CD4-positive, alpha-beta T cell (primary cell): ENCODE measurements around the gene HIBADH. TPM values are rescaled to one million over a fixed set of nuclear protein-coding genes. Genes with fewer than 3 reads are reported as not detected.

Source experiments
- ATAC-seq: fragments of 200-7000 bp; cut with Tn5 transposase; one replicate; pipeline ENCODE4 v1.10.0; 2022; ENCODE audit warnings: mild to moderate bottlenecking; ENCODE audit not compliant: poor library complexity
- CTCF ChIA-PET: fragments of 350-600 bp; sonication (Branson Sonifier 250); formaldehyde crosslinking; loops from one replicate; lab custom pipeline; 2021; ENCODE audit warnings: antibody characterized with exemption, inconsistent platforms; lab: Charles Lee
- POLR2A ChIA-PET: fragments of 350-600 bp; sonication (Branson Sonifier 250); formaldehyde crosslinking; loops from one replicate; lab custom pipeline; 2021; ENCODE audit warnings: antibody characterized with exemption, inconsistent platforms; lab: Charles Lee
- DNase-seq, 14 experiments: peaks; one replicate each; pipeline ENCODE4 v3.0.0-alpha.2; 2013 to 2020; ENCODE audit warnings: mixed read lengths in 2 of 14
- H3K27ac ChIP-seq, 2 donors: one replicate each; pipeline versions ENCODE4 v1.5.1 to v1.7.0; 2013; ENCODE audit warnings: low read length in 2 of 2, low read depth in 1 of 2, mild to moderate bottlenecking in 1 of 2
- H3K27me3 ChIP-seq, 2 experiments: 1 replicate in 1 of 2; 2 replicates in 1 of 2; pipeline versions ENCODE4 v1.6.1 to v1.7.0; 2013; ENCODE audit warnings: low read length in 2 of 2, control low read depth in 1 of 2, mild to moderate bottlenecking in 1 of 2, moderate library complexity in 1 of 2; ENCODE audit not compliant: insufficient read depth in 2 of 2, control insufficient read depth in 1 of 2
- H3K36me3 ChIP-seq: one replicate; pipeline ENCODE4 v1.6.1; 2013; ENCODE audit warnings: low read length, control low read depth; ENCODE audit not compliant: insufficient read depth
- H3K4me1 ChIP-seq: one replicate; pipeline ENCODE4 v1.6.1; 2013; ENCODE audit warnings: low read length, control low read depth; ENCODE audit not compliant: insufficient read depth
- H3K4me3 ChIP-seq: one replicate; pipeline ENCODE4 v1.5.1; 2013; ENCODE audit warnings: mild to moderate bottlenecking, low read length, moderate library complexity
- H3K9me3 ChIP-seq, 2 experiments: 1 replicate in 1 of 2; 2 replicates in 1 of 2; pipeline versions ENCODE4 v1.6.1 to v1.7.0; 2013; ENCODE audit warnings: low read length in 2 of 2, mild to moderate bottlenecking in 2 of 2, control low read depth in 1 of 2, moderate library complexity in 1 of 2; ENCODE audit not compliant: control insufficient read depth in 1 of 2, insufficient read depth in 1 of 2
- H3K27ac Mint-ChIP-seq: one replicate; pipeline ENCODE4 v1.8.0; 2020; ENCODE audit warnings: mixed read lengths
- H3K27me3 Mint-ChIP-seq: one replicate; pipeline ENCODE4 v1.8.0; 2021; ENCODE audit warnings: mixed read lengths
- H3K36me3 Mint-ChIP-seq: one replicate; pipeline ENCODE4 v1.8.0; 2021; ENCODE audit warnings: low read depth, mixed read lengths
- H3K4me1 Mint-ChIP-seq: one replicate; pipeline ENCODE4 v1.8.0; 2021; ENCODE audit warnings: low read depth, mixed read lengths
- H3K4me3 Mint-ChIP-seq: one replicate; pipeline ENCODE4 v1.8.0; 2020; ENCODE audit warnings: mild to moderate bottlenecking, mixed read lengths
- H3K9me3 Mint-ChIP-seq: one replicate; pipeline ENCODE4 v1.8.0; 2020; ENCODE audit warnings: mixed read lengths
- CTCF ChIP-seq: fragments of 200-600 bp; IDR thresholded peaks from one replicate; pipeline ENCODE4 v1.8.0; 2022; ENCODE audit warnings: antibody characterized with exemption, mild to moderate bottlenecking
- intact Hi-C, 2 experiments: fragments of 100-400 bp; cut with DNase I in 1 of 2; cut with micrococcal nuclease in 1 of 2; formaldehyde crosslinking; loops; one replicate each; pipeline versions ENCODE4 v1.15.1 to v1.9.0; 2023 to 2025; cut with DNase I, micrococcal nuclease
- total RNA-seq, 174 experiments: library from RNA in 2 of 174; stranded (reverse) in 2 of 174; gene quantifications; one replicate each; pipeline ENCODE4 v1.2.3 and lab custom pipeline; 2021 to 2026

Gene HIBADH
- total RNA-seq, 2 experiments from 2014 or later: 6.3 to 8.4 TPM

GRCh38 chr7:27600247-27600646, 62.4 kb downstream of the HIBADH start:
- Histone ChIP-seq H3K4me1 (no peaks in the 10 kb centered on the region), H3K4me3 (no peak overlapping the region), H3K9me3 (no peaks in the 10 kb centered on the region), H3K27ac (no peak overlapping the region), H3K27me3 (no peaks in the 10 kb centered on the region), H3K36me3 (no peaks in the 10 kb centered on the region)
- H3K4me3 Mint-ChIP-seq: no peak overlapping the region
- no peaks in the 10 kb centered on the region for H3K9me3 Mint-ChIP-seq
- intact Hi-C loops: no loop called here
- no peaks in the 10 kb centered on the region for H3K27me3 Mint-ChIP-seq
- H3K36me3 Mint-ChIP-seq: peaks cover 20% of the 10 kb centered on the region
- no peaks in the 10 kb centered on the region for H3K4me1 Mint-ChIP-seq
- ChIA-PET POLR2A (no interaction called here), CTCF (no interaction called here)
- no peak for DNase-seq
- ATAC-seq: no peak
- H3K27ac Mint-ChIP-seq: no peak overlapping the region
- no peak for TF ChIP-seq CTCF

GRCh38 chr7:27595009-27595408, 67.7 kb downstream of the HIBADH start:
- intact Hi-C loops: no loop called here
- ChIA-PET POLR2A (interaction anchor here (0.8 kb wide), 1 partner anchor 1179 kb away, joined by 3 read pairs; no protein-coding TSS in a partner anchor), CTCF (no interaction called here)
- Mint-ChIP-seq H3K36me3 (peaks cover 39% of the 10 kb centered on the region), H3K4me1 (no peaks in the 10 kb centered on the region), H3K9me3 (no peaks in the 10 kb centered on the region), H3K27me3 (no peaks in the 10 kb centered on the region), H3K27ac (no peak overlapping the region), H3K4me3 (no peak overlapping the region)
- TF ChIP-seq CTCF: no peak
- Histone ChIP-seq H3K9me3 (no peaks in the 10 kb centered on the region), H3K4me1 (no peaks in the 10 kb centered on the region), H3K27ac (no peak overlapping the region), H3K27me3 (no peaks in the 10 kb centered on the region), H3K36me3 (no peaks in the 10 kb centered on the region), H3K4me3 (no peak overlapping the region)
- ATAC-seq (no peak), DNase-seq (no peak)

GRCh38 chr7:27593226-27593625, 69.5 kb downstream of the HIBADH start:
- Mint-ChIP-seq H3K9me3 (no peaks in the 10 kb centered on the region), H3K36me3 (peaks cover 34% of the 10 kb centered on the region), H3K27ac (no peak overlapping the region), H3K4me1 (no peaks in the 10 kb centered on the region), H3K27me3 (no peaks in the 10 kb centered on the region), H3K4me3 (no peak overlapping the region)
- DNase-seq: no peak
- intact Hi-C loops: no loop called here
- H3K4me3 ChIP-seq: no peak overlapping the region
- no peaks in the 10 kb centered on the region for H3K36me3 ChIP-seq
- H3K27ac ChIP-seq: no peak overlapping the region
- no peak for ATAC-seq
- ChIA-PET POLR2A (no interaction called here), CTCF (no interaction called here)
- H3K27me3 ChIP-seq: no peaks in the 10 kb centered on the region
- TF ChIP-seq CTCF: no peak
- H3K4me1 ChIP-seq: no peaks in the 10 kb centered on the region
- no peaks in the 10 kb centered on the region for H3K9me3 ChIP-seq
